ENCODE measurements around the gene TPST2. TPM values are rescaled to one million over a fixed set of nuclear protein-coding genes. Genes with fewer than 3 reads are reported as not detected.

The TPST2 gene
- total RNA-seq, 1 experiment from 2014 or later = 50.1 TPM

DNA sequence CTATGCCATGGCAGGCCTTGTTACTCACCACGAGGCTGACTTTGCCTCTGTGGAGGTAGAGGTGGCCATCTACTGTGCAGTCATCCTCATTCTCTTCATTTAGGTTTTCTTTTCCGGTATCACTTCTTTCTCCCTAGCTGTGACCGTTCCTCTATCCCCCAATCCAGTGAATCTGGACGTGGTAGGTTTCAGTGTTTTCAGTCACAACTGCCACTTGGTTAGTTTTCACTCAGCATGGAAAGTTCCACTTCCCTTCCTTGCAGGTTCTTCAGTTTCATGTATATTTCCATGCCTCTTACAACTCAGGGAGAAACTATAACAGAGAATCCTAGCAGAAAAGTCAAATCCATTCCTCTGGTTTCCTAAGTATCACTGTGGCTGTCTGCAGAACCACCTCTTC lies 108.2 kb downstream of the TPST2 start:
- no peak overlapping the region for H3K4ac ChIP-seq (ENCODE audit: low read depth, low read length)
- H3K36me3 Mint-ChIP-seq (ENCODE audit: insufficient read depth in 1 of 3, low read depth in 3 of 3) = peaks cover 8 to 36% (median 27%) of the 10 kb centered on the region in 3 experiments; a peak in 6 of 7 replicates
- no peak overlapping the region for H2BK15ac ChIP-seq (ENCODE audit: low read depth, low read length)
- no peaks in the 10 kb centered on the region for H3K27me3 ChIP-seq (ENCODE audit: insufficient read depth, low read length)
- peaks cover 5% of the 10 kb centered on the region; the same call in 1 of the 2 replicates for H3K79me2 ChIP-seq (ENCODE audit: insufficient read depth, low read length)
- H3K4me1 ChIP-seq (ENCODE audit: insufficient read depth, low read length) = no peaks in the 10 kb centered on the region; the same call in 1 of the 2 replicates
- DNase-seq = no peak
- peak overlapping the region in 2 of 3 experiments; percentile 51 to 85; a peak in 1 of 7 replicates for H3K27ac Mint-ChIP-seq
- H3K14ac ChIP-seq (ENCODE audit: insufficient read depth, low read length) = no peak overlapping the region
- H3K27me3 Mint-ChIP-seq (ENCODE audit: low read depth) = no peaks in the 10 kb centered on the region
- H3T11ph ChIP-seq (ENCODE audit: low read length) = no peak overlapping the region
- no peak overlapping the region for H2AK5ac ChIP-seq (ENCODE audit: insufficient read length, low read length)
- peaks cover 10% of the 10 kb centered on the region for H3K79me1 ChIP-seq (ENCODE audit: insufficient read depth, low read depth, low read length, poor library complexity, severe bottlenecking)
- no peaks in the 10 kb centered on the region for H3K23me2 ChIP-seq (ENCODE audit: insufficient read length, low read depth, low read length, poor library complexity, severe bottlenecking)
- no peaks in the 10 kb centered on the region; a peak in 1 of 5 replicates for H3K9me3 Mint-ChIP-seq
- peaks cover 43 to 44% of the 10 kb centered on the region in 2 experiments for H3K4me1 Mint-ChIP-seq
- H3K4me3 Mint-ChIP-seq = peak overlapping the region; percentile 96 to 98; a peak in 3 of 5 replicates
- no peak overlapping the region for H2AFZ ChIP-seq (ENCODE audit: low read length)
- WGBS (ENCODE audit: extremely low coverage, insufficient read length, low lambda C conversion rate) = no CpG with 5 or more reads among the region's 4 CpGs
- H4K8ac ChIP-seq (replicated peaks; ENCODE audit: insufficient read length, low read depth, low read length) = no peak overlapping the region
- no peak overlapping the region for H3K56ac ChIP-seq (ENCODE audit: insufficient read length, low read depth, low read length)
- H2BK20ac ChIP-seq (ENCODE audit: low read depth, low read length, poor library complexity, severe bottlenecking) = no peak overlapping the region
- no peak overlapping the region for H3K18ac ChIP-seq (ENCODE audit: insufficient read length, low read depth, low read length)
- H3K9me3 ChIP-seq (ENCODE audit: control insufficient read depth, low read depth, low read length) = no peaks in the 10 kb centered on the region
- H2BK5ac ChIP-seq (ENCODE audit: insufficient read length, low read length) = no peak overlapping the region
- no peaks in the 10 kb centered on the region for H4K20me1 ChIP-seq (ENCODE audit: control insufficient read depth, insufficient read depth, insufficient read length)
- H3K9ac ChIP-seq (ENCODE audit: extremely low read depth, insufficient read length, low read length) = no peak overlapping the region
- no peak overlapping the region for H3K4me2 ChIP-seq (ENCODE audit: insufficient read depth, insufficient read length, low read length)
- no peak overlapping the region for H3K27ac ChIP-seq (ENCODE audit: insufficient read length, low read depth, low read length)
- no peak overlapping the region for H4K5ac ChIP-seq (ENCODE audit: insufficient read length, low read depth, low read length)
- TF ChIP-seq, protein P1, sequence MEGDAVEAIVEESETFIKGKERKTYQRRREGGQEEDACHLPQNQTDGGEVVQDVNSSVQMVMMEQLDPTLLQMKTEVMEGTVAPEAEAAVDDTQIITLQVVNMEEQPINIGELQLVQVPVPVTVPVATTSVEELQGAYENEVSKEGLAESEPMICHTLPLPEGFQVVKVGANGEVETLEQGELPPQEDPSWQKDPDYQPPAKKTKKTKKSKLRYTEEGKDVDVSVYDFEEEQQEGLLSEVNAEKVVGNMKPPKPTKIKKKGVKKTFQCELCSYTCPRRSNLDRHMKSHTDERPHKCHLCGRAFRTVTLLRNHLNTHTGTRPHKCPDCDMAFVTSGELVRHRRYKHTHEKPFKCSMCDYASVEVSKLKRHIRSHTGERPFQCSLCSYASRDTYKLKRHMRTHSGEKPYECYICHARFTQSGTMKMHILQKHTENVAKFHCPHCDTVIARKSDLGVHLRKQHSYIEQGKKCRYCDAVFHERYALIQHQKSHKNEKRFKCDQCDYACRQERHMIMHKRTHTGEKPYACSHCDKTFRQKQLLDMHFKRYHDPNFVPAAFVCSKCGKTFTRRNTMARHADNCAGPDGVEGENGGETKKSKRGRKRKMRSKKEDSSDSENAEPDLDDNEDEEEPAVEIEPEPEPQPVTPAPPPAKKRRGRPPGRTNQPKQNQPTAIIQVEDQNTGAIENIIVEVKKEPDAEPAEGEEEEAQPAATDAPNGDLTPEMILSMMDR (conservative IDR thresholded peaks at IDR 0.05) = no peak
- no peak overlapping the region for H2BK120ac ChIP-seq (ENCODE audit: low read depth, low read length, poor library complexity, severe bottlenecking)
- H2BK12ac ChIP-seq (ENCODE audit: insufficient read length, low read depth, low read length) = no peak overlapping the region
- H4K91ac ChIP-seq (ENCODE audit: insufficient read length, low read depth, low read length) = no peak overlapping the region
- H3K23ac ChIP-seq (ENCODE audit: insufficient read length, low read depth, low read length) = no peak overlapping the region

Measured in H9 (cell line).